Stimulated activated naive CD4-positive, alpha-beta T cell treated with Interleukin-2 at 50 U/mL for 16 hours (primary cell): ENCODE results near the gene WSB2.

Experiments
- DNase-seq: peaks from one replicate; lab custom pipeline; 2025; lab: John Stamatoyannopoulos, UW

The WSB2 gene

DNA sequence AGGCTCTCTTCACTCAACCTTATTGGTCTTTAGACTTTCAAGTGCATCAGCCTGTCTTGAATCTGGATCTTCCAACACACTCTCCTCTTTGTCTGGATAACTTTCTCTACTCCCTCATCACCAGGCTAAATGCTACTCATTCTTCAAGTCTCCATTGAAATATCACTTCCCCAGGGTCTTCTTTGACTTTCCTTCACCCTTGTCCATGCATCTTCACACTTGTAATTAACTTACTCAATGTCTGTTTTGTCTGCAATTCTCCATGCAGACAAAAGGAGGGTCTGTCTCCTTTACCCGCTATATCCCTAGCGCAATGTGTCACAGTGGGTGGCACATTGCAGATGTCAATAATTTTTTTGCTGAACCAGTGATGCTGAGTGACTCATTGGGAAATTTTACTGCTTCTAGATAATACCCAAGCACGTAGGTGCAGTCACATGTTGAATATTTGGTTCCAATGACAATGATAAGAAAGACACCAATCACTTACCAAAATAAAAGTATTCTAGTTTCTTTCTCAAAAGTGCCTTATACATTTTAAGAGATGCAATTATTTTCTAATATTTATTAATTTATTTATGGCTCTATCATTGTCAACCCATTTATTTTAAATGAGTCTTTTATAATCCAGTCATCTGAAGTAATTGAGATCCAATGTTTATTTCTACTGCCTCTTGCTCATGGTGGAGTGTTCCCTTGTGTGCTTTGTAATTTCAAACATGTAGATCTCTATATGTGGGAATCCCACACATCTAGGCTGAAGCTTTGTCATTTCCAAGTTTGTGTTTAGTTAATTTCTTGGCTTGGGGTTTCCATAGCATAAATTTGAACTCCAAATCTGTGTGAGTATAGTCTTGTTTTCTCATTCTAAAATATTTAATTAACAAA is 66.2 kb downstream of the WSB2 start:
- no peak for DNase-seq

DNA sequence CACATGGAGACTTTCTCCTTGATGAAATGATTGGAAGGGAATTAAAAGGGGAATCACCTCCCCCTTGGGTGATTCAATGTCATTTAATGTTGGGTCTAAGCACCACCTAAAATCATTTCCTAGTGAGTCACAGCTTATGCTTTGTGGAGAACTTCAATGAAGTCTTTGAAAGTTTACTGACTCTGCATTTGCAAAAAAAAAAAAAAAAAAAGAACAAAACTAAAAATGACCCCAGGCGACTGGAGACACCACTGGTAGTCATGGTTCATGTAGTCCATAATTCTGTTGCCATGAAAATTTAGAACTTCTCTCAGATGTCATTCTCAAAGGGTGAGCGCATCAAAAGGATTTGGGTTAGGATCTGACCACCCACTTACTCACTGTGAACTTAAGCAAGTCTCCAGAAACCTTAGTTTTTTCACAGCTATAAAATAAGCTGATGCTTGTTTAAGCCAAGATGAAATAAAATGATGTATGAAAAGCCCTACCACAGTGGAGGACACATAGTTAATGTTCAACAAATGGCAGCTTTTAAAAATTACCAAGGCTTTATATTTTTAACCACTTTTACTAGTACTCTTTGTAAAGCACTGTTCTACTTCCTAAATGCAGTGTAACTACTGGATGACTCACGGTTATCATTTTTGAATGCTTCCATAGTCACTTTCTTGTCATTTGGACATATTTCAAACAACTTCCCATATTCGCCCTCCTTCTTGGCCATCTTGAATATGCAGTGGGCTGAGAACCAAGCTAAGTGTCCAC is 74.1 kb downstream of the WSB2 start:
- no peak for DNase-seq

DNA sequence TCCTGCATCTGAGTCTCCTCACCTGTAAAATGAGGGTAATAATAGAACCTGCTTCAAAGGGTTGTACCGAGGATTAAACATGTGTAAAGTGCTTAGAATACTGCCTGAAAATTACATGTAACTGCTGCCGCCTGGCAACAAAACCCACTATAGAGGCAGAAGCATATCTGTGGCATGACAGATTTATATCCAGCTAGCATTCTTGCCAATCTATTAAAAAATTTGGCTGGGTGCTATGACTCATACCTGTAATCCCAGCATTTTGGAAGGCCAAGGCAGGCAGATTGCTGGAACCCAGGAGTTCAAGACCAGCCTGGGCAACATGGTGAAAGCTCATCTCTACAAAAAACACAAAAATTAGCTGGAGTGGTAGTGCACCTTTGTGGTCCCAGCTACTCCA is 75.8 kb downstream of the WSB2 start:
- DNase-seq = no peak
